GF-D8 (cell line): Measurements from ENCODE around the gene UNC93A.
"Not testable (repeated sequence)": the region's sequence is repeated elsewhere in the genome, so short reads cannot be mapped to it uniquely, and the experiment has no call there.

Experiments used
- DNase-seq: peaks from one replicate; lab custom pipeline; 2025; lab: John Stamatoyannopoulos, UW

UNC93A gene

GRCh38 chr6:167270499-167271311, 20.4 kb upstream of the UNC93A start:
- no peak for DNase-seq

GRCh38 chr6:167272151-167272550, 19.0 kb upstream of the UNC93A start:
- no peak for DNase-seq

GRCh38 chr6:167272696-167273379, 18.3 kb upstream of the UNC93A start:
- no peak for DNase-seq

- no peak for DNase-seq
These were observed 16.8 kb upstream of the UNC93A start for GRCh38 chr6:167274270-167274669.

- DNase-seq: no peak
These were observed 16.1 kb upstream of the UNC93A start for GRCh38 chr6:167275001-167275400.

GRCh38 chr6:167275436-167275835, 15.7 kb upstream of the UNC93A start:
- no peak for DNase-seq

GRCh38 chr6:167276772-167277533, 14.2 kb upstream of the UNC93A start:
- DNase-seq: no peak

- DNase-seq: not testable (repeated sequence)
These were observed 12.8 kb upstream of the UNC93A start for GRCh38 chr6:167278173-167278940.

GRCh38 chr6:167279766-167280446, 11.2 kb upstream of the UNC93A start:
- no peak for DNase-seq

- not testable (repeated sequence) for DNase-seq
These were observed 10.6 kb upstream of the UNC93A start for GRCh38 chr6:167280466-167280865.

- no peak for DNase-seq
These were observed 8.9 kb upstream of the UNC93A start for GRCh38 chr6:167282165-167282564.

- not testable (repeated sequence) for DNase-seq
These were observed 6.5 kb upstream of the UNC93A start for GRCh38 chr6:167284565-167284964.

- DNase-seq: no peak
These were observed 5.9 kb upstream of the UNC93A start for GRCh38 chr6:167285077-167285770.

GRCh38 chr6:167287513-167288048, 3.5 kb upstream of the UNC93A start:
- DNase-seq: no peak

GRCh38 chr6:167288591-167289225, 2.4 kb upstream of the UNC93A start:
- DNase-seq: not testable (repeated sequence)

- not testable (repeated sequence) for DNase-seq
These were observed 1.8 kb upstream of the UNC93A start for GRCh38 chr6:167289291-167289690.

GRCh38 chr6:167291623-167292300, 647 bp downstream of the UNC93A start:
- no peak for DNase-seq

GRCh38 chr6:167292301-167293087, 1.4 kb downstream of the UNC93A start:
- no peak for DNase-seq
